Stimulated activated CD4-positive, alpha-beta T cell treated with anti-CD3 and anti-CD28 coated beads, Interleukin-4, amount 100 ng/mL, for 48 hours (primary cell): Measurements from ENCODE around the gene HOMEZ.
"Not testable (repeated sequence)": the region's sequence is repeated elsewhere in the genome, so short reads cannot be mapped to it uniquely, and the experiment has no call there.

Experiments used
- DNase-seq, 2 donors: peaks; one replicate each; pipeline ENCODE4 v3.0.0-alpha.2; 2020; ENCODE audit warnings: low read depth in 2 of 2

HOMEZ gene

GRCh38 chr14:23284654-23285529, 1.0 kb downstream of the HOMEZ start:
- peak in 1 of 2 donors; percentile 4 for DNase-seq

GRCh38 chr14:23281247-23281646, 4.7 kb downstream of the HOMEZ start:
- DNase-seq: no peak

DNA sequence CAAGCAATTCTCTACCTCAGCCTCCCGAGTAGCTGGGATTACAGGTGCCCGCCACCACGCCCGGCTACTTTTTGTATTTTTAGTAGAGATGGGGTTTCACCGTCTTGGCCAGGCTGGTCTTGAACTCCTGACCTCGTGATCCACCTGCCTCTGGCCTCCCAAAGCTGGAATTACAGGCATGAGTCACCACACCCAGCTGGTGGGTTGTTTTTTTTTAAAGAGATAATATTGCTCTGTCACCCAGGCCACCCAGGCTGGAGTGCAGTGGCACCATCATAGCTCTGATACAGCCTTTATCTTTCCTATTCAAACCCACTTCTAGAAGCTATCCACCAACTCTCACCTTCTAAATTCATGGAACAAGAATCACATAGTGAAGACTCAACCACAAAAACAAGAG, 8.0 kb downstream of the HOMEZ start:
- DNase-seq: not testable (repeated sequence)

DNA sequence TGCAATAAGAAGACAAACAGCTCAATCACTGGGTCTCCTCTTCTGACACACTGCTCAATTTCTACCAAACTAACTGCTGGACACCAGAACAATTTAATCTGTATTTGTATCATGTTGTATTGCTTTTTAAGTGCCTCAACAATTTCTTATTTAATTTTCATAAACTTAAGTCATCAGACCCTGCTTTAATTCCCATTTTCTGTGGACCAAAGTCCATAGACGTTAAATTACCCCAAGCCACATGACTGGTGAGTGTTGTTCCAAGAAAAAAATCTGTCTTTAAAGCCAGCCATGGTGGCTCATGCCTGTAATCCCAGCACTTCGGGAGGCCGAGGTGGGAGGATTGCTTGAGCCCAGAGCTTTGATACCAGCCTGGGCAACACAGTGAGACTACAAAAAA, 8.7 kb downstream of the HOMEZ start:
- DNase-seq: no peak

- no peak for DNase-seq
Observed at GRCh38 chr14:23275412-23275811, 10.5 kb downstream of the HOMEZ start.

DNA sequence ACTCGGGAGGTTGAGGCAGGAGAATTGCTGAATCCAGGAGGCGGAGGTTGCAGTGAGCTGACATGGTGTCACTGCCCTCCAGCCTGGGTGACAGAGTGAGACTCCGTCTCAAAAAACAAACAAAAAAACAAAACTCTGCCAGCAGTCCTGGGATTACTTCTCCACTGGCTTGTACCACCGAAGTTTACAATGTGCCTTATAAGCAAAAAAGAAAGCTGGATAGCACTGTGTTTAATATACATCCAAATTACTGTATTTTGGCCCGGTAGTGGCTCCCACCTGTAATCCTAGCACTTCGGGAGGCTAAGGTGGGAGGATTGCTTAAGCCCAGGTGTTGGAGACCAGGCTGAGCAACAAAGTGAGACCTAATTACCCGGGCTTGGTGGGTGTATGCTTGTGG, 16.7 kb downstream of the HOMEZ start:
- no peak for DNase-seq

GRCh38 chr14:23260849-23261248, 25.1 kb downstream of the HOMEZ start:
- not testable (repeated sequence) for DNase-seq

DNA sequence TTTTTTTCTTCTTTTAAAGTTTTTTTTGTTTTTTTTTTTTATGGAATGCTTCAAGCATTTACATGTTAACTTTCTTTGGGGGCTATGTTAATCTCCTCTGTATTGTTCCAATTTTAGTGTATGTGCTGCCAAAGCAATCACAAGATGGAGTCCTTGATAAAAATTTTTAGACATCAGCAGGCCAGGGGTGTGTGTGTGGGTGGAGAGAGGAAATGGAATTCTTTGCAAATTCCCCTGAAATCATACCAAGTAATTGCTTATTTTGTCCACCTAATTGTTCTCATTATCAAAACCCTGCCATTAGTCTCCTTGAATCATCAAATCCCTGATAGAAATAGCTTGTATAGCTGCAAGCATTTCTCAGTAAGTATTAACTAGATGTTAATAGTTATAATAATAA, 26.5 kb downstream of the HOMEZ start:
- DNase-seq: no peak

GRCh38 chr14:23258256-23258655, 27.7 kb downstream of the HOMEZ start:
- DNase-seq: no peak

- no peak for DNase-seq
Observed at GRCh38 chr14:23252420-23253333, 33.3 kb downstream of the HOMEZ start.

DNA sequence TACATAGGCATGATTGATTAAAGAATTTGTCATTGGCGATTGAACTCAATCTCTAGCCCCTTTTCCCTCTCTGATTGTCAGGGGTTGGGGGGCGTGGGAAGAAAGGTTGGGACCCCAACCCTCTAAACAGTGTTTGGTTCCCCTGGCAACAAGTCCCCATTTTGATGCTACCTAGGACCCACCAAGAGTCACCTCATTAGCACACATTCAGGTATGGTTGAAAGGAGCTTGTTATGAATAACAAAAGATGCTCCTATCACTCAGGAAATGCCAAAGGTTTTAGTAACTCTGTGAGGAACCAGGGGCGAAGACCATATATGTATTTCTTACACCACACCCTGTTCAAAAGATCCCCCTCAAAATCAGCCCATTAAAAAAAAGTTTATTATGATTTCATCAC, 33.9 kb downstream of the HOMEZ start:
- no peak for DNase-seq

DNA sequence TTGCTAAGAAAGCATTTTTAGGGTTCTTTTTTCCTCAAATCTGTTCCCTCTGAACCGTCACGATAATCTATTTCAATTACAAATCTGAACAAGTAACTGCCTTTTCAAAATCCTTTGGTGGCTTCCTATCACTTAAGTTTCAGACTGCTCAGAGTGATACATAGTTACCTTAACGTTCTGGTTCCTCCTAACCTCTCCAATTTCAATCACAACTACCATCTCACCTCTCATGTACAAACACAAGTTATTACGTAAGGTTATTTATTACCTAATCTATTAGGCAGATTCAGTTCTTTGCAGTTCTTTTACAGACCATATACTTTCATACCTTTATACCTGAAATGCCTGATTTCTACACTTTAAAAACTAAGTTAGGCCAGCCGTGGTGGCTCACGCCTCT, 36.1 kb downstream of the HOMEZ start:
- DNase-seq: no peak

- no peak for DNase-seq
Observed at GRCh38 chr14:23248601-23249000, 37.3 kb downstream of the HOMEZ start.

- DNase-seq: no peak
Observed at GRCh38 chr14:23245282-23245681, 40.6 kb downstream of the HOMEZ start.

DNA sequence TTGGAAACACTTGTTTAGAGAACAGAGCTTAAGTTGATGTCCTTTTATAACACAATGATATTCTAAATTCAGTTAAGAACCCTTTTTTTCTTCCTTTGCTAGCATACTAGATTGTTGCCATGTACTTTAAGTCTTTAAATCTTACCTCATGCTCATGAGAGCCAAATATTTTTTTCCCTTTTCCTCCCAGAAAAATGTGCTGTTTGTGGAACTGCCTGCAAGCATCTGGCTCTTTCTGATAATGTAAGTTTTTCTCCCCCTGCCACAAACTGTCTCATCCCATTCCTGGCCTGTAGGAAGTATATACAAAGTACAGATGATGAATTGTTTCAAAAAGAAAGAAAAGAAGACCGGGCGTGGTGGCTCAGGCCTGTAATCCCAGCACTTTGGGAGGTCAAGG, 42.9 kb downstream of the HOMEZ start:
- DNase-seq: no peak

DNA sequence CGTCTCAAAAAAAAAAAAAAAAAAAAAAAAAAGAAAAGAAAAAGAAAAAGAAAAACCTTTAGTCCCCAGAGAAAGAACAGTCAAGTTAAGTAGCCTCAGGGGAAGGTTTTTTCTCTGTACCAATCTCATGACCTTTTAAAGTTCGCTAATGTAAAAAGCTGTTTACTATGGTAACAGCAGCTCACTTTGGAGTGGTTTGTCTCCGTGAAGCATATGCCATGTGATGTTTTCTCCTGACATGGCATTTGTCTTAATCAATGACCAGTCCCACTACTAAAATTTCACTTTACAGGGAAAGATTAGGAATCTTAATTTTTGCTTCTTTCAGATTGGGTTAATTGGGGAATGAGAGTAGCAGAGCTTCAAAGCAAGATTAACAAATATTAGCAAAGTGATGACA, 43.9 kb downstream of the HOMEZ start:
- no peak for DNase-seq

DNA sequence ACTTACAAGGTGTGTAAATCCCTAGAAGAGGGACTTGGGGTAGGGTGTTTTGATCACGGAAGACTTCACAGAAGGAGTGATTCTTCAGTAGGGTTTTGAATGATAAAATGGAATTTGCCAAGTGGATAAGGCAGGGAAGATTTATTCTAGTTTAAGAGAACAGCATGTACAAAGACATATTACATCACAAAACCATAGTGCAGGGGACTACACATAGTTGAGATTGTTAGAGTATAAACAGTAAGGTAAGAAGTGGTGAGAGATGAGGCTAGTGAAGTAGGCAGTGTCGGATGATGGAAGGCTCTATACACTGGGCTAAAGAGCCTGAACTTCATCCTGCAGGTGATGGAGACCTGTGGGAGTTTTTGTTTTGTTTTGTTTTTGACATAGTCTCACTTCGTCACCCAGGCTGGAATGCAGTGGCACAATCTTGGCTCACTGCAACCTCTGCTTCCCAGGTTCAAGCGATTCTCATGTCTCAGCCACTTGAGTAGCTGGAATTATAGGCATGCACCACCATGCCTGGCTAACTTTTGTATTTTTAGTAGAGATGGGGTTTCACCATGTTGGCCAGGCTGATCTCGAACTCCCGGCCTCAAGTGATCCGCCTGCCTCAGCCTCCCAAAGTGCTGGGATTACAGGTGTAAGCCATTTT, 44.7 kb downstream of the HOMEZ start:
- not testable (repeated sequence) for DNase-seq

GRCh38 chr14:23240661-23241060, 45.3 kb downstream of the HOMEZ start:
- DNase-seq: no peak

GRCh38 chr14:23237772-23238594, 47.9 kb downstream of the HOMEZ start, which contains the start of gene RNF212B:
Gene RNF212B, plus strand, starts transcription at chr14:23237936. Its CDS starts 2,410 bp downstream, at chr14:23240346.
- DNase-seq: peak; percentile 89 to 90

- not testable (repeated sequence) for DNase-seq
Observed at GRCh38 chr14:23232241-23232808, 53.6 kb downstream of the HOMEZ start.

GRCh38 chr14:23228812-23229211, 57.1 kb downstream of the HOMEZ start:
- DNase-seq: no peak
